Neural cell (in vitro differentiated cells): ENCODE measurements around the gene ZNF358. TPM values are rescaled to one million over a fixed set of nuclear protein-coding genes. Genes with fewer than 3 reads are reported as not detected.

ENCODE experiments used
- H2AFZ ChIP-seq: fragments of 200-600, 300-800 bp; sonication (generic), shearing (Covaris generic); 2 replicates; pipeline ENCODE4 v1.6.0; 2014; ENCODE audit warnings: low read depth, mild to moderate bottlenecking, antibody characterized with exemption, low read length, moderate library complexity
- H3F3A ChIP-seq: fragments of 200-600 bp; shearing (Covaris generic); 2 replicates; pipeline ENCODE4 v1.6.1; 2016; ENCODE audit warnings: mild to moderate bottlenecking, moderate library complexity, mixed read lengths, antibody characterized with exemption, low read length; ENCODE audit not compliant: insufficient read depth, poor library complexity, severe bottlenecking
- H3K27ac ChIP-seq: fragments of 200-600, 300-800 bp; sonication (generic), shearing (Covaris generic); 2 replicates; pipeline ENCODE4 v1.5.1; 2014; ENCODE audit warnings: mild to moderate bottlenecking, low read length, moderate library complexity
- H3K27me3 ChIP-seq: fragments of 300-800, 200-600 bp; sonication (generic), shearing (Covaris generic); 2 replicates; pipeline ENCODE4 v1.6.0; 2014; ENCODE audit warnings: mild to moderate bottlenecking, low read depth, low read length, moderate library complexity; ENCODE audit not compliant: insufficient read depth
- H3K36me3 ChIP-seq: fragments of 300-800, 200-600 bp; sonication (generic), shearing (Covaris generic); 2 replicates; pipeline ENCODE4 v1.5.1; 2014; ENCODE audit warnings: mild to moderate bottlenecking, antibody characterized with exemption, low read length, moderate library complexity; ENCODE audit not compliant: insufficient read depth
- H3K4me2 ChIP-seq: fragments of 300-800, 200-600 bp; sonication (generic), shearing (Covaris generic); 2 replicates; pipeline ENCODE4 v1.6.0; 2014; ENCODE audit warnings: mild to moderate bottlenecking, low read length
- H3K4me3 ChIP-seq: fragments of 300-800, 200-600 bp; sonication (generic), shearing (Covaris generic); 2 replicates; pipeline ENCODE4 v1.5.1; 2014; ENCODE audit warnings: mild to moderate bottlenecking, low read length, moderate library complexity
- H3K79me2 ChIP-seq: fragments of 200-600 bp; shearing (Covaris generic); replicated peaks from 2 replicates; pipeline ENCODE4 v1.6.0; 2014; ENCODE audit warnings: mild to moderate bottlenecking, low read length, moderate library complexity; ENCODE audit not compliant: insufficient read depth
- H3K9ac ChIP-seq: fragments of 300-800, 200-600 bp; sonication (generic), shearing (Covaris generic); 2 replicates; pipeline ENCODE4 v1.6.1; 2016; ENCODE audit warnings: mild to moderate bottlenecking, low read length, mixed read lengths
- H3K9me2 ChIP-seq: fragments of 200-600 bp; shearing (Covaris generic); 2 replicates; pipeline ENCODE4 v1.6.1; 2016; ENCODE audit warnings: mild to moderate bottlenecking, low read length, mixed read lengths; ENCODE audit not compliant: insufficient read depth
- H3K9me3 ChIP-seq: fragments of 200-600, 300-800 bp; sonication (generic), shearing (Covaris generic); 2 replicates; pipeline ENCODE4 v1.6.1; 2016; ENCODE audit warnings: mild to moderate bottlenecking, mixed run types, low read length, moderate library complexity, mixed read lengths
- H4K20me1 ChIP-seq: fragments of 200-600 bp; shearing (Covaris generic); 2 replicates; pipeline ENCODE4 v1.6.1; 2016; ENCODE audit warnings: mild to moderate bottlenecking, mixed run types; ENCODE audit not compliant: insufficient read depth
- EP300 ChIP-seq: fragments of 450-650 bp; conservative IDR thresholded peaks from 2 replicates; pipeline ENCODE4 v1.6.1; 2014; ENCODE audit warnings: antibody characterized with exemption, mild to moderate bottlenecking, moderate library complexity; ENCODE audit not compliant: poor library complexity, severe bottlenecking
- EZH2 ChIP-seq: fragments of 200-600, 300-800 bp; shearing (Covaris generic), sonication (generic); IDR thresholded peaks from 2 replicates; pipeline ENCODE4 v1.6.1; 2014; ENCODE audit warnings: antibody characterized with exemption, low read length, borderline replicate concordance, mild to moderate bottlenecking; ENCODE audit not compliant: insufficient read depth, poor library complexity, severe bottlenecking
- MXI1 ChIP-seq: fragments of 450-650 bp; conservative IDR thresholded peaks from 2 replicates; pipeline ENCODE4 v1.6.1; 2014; ENCODE audit warnings: antibody characterized with exemption, mild to moderate bottlenecking; ENCODE audit not compliant: poor library complexity, severe bottlenecking
- POLR2AphosphoS5 ChIP-seq: IDR thresholded peaks from 2 replicates; pipeline ENCODE4 v1.6.1; 2012
- RAD21 ChIP-seq: fragments of 450-650 bp; conservative IDR thresholded peaks from 2 replicates; pipeline ENCODE4 v1.6.1; 2014; ENCODE audit warnings: antibody characterized with exemption, mild to moderate bottlenecking, moderate library complexity
- SMC3 ChIP-seq: fragments of 450-650 bp; conservative IDR thresholded peaks from 2 replicates; pipeline ENCODE4 v1.6.1; 2014; ENCODE audit warnings: antibody characterized with exemption, mild to moderate bottlenecking, moderate library complexity; ENCODE audit not compliant: poor library complexity
- TAF1 ChIP-seq: IDR thresholded peaks from 2 replicates; pipeline ENCODE4 v1.6.1; 2012; ENCODE audit warnings: low read depth
- polyA plus RNA-seq: library from polyadenylated mRNA; depleted of rRNA; stranded (reverse); fragments of >200 nt; gene quantifications from 2 replicates; pipeline ENCODE4 v1.2.3, GENCODE V29; 2014
- TF ChIP-seq, protein P1 (sequence below): IDR thresholded peaks from 2 replicates; pipeline ENCODE4 v1.6.1; 2012; ENCODE audit warnings: borderline replicate concordance
- TF ChIP-seq, protein P2 (sequence below): fragments of 450-650 bp; IDR thresholded peaks from 2 replicates; pipeline ENCODE4 v1.5.1; 2014; ENCODE audit warnings: antibody characterized with exemption, mild to moderate bottlenecking, moderate library complexity; ENCODE audit not compliant: poor library complexity, severe bottlenecking

The ZNF358 gene
- polyA plus RNA-seq, 1 donor from 2014 or later: 22.0 TPM

DNA sequence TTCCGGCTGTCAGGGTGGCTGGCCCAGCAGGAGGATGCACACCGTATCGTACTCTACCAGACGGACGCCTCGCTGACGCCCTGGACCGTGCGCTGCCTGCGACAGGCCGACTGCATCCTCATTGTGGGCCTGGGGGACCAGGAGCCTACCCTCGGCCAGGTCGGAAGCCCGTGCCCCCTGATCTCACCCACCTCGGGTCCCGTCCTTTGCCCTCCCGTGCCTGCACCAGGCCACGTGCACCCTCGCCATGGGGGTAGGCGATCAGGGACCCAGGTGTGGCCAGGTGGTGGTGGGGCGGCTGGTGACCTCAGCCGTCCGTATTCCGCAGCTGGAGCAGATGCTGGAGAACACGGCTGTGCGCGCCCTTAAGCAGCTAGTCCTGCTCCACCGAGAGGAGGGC, 38.7 kb downstream of the ZNF358 start:
- no peak overlapping the region for H2AFZ ChIP-seq
- H3K9me2 ChIP-seq: no peaks in the 10 kb centered on the region
- H3K4me3 ChIP-seq: no peak overlapping the region
- no peaks in the 10 kb centered on the region for H3K27me3 ChIP-seq
- H3K27ac ChIP-seq: no peak overlapping the region
- TF ChIP-seq MXI1: no peak
- TF ChIP-seq RAD21: no peak
- TF ChIP-seq TAF1: no peak
- TF ChIP-seq, protein P1, sequence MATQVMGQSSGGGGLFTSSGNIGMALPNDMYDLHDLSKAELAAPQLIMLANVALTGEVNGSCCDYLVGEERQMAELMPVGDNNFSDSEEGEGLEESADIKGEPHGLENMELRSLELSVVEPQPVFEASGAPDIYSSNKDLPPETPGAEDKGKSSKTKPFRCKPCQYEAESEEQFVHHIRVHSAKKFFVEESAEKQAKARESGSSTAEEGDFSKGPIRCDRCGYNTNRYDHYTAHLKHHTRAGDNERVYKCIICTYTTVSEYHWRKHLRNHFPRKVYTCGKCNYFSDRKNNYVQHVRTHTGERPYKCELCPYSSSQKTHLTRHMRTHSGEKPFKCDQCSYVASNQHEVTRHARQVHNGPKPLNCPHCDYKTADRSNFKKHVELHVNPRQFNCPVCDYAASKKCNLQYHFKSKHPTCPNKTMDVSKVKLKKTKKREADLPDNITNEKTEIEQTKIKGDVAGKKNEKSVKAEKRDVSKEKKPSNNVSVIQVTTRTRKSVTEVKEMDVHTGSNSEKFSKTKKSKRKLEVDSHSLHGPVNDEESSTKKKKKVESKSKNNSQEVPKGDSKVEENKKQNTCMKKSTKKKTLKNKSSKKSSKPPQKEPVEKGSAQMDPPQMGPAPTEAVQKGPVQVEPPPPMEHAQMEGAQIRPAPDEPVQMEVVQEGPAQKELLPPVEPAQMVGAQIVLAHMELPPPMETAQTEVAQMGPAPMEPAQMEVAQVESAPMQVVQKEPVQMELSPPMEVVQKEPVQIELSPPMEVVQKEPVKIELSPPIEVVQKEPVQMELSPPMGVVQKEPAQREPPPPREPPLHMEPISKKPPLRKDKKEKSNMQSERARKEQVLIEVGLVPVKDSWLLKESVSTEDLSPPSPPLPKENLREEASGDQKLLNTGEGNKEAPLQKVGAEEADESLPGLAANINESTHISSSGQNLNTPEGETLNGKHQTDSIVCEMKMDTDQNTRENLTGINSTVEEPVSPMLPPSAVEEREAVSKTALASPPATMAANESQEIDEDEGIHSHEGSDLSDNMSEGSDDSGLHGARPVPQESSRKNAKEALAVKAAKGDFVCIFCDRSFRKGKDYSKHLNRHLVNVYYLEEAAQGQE: no peak
- no peak for TF ChIP-seq EP300
- no peak for TF ChIP-seq POLR2AphosphoS5
- TF ChIP-seq EZH2: no peak
- TF ChIP-seq, protein P2, sequence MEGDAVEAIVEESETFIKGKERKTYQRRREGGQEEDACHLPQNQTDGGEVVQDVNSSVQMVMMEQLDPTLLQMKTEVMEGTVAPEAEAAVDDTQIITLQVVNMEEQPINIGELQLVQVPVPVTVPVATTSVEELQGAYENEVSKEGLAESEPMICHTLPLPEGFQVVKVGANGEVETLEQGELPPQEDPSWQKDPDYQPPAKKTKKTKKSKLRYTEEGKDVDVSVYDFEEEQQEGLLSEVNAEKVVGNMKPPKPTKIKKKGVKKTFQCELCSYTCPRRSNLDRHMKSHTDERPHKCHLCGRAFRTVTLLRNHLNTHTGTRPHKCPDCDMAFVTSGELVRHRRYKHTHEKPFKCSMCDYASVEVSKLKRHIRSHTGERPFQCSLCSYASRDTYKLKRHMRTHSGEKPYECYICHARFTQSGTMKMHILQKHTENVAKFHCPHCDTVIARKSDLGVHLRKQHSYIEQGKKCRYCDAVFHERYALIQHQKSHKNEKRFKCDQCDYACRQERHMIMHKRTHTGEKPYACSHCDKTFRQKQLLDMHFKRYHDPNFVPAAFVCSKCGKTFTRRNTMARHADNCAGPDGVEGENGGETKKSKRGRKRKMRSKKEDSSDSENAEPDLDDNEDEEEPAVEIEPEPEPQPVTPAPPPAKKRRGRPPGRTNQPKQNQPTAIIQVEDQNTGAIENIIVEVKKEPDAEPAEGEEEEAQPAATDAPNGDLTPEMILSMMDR: no peak
- no peak for TF ChIP-seq SMC3
- H3K79me2 ChIP-seq: no peaks in the 10 kb centered on the region
- H4K20me1 ChIP-seq: no peaks in the 10 kb centered on the region
- H3F3A ChIP-seq: no peaks in the 10 kb centered on the region
- no peaks in the 10 kb centered on the region for H3K9me3 ChIP-seq
- H3K36me3 ChIP-seq: peaks cover 6% of the 10 kb centered on the region
- no peak overlapping the region for H3K9ac ChIP-seq
- H3K4me2 ChIP-seq: no peak overlapping the region

DNA sequence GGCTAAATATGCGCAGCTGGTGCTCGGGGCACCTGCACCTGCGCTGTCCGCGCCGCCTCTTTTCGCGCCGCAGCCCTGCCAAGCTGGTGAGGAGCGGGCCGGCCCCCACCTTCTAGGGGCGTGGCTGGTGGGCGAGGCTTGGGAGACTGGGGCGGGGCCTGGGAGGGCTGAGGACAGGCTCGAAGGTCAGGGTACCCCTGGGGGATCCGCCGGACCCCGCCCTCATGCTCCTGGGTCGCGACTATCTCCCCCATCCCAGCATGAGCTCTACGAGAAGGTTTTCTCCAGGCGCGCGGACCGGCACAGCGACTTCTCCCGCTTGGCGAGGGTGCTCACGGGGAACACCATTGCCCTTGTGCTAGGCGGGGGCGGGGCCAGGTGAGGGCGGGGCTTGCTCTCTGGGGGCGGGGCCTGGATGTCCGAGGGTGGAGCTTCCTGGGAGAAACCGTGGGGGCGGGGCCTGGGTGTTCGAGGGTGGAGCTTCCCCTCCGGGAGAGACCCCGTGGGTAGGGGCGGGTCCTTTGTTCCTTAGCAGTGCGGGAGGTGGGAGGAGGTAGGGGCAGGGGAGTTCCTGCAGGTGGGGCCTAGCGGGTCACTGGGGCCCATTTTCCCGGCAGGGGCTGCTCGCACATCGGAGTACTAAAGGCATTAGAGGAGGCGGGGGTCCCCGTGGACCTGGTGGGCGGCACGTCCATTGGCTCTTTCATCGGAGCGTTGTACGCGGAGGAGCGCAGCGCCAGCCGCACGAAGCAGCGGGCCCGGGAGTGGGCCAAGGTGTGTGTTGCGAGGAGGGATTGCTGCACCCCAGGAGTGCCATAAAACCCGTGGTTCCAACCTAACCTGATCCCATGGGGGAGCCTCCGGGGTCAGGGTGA, 39.3 kb downstream of the ZNF358 start:
- no peak for TF ChIP-seq SMC3
- no peak for TF ChIP-seq RAD21
- no peak for TF ChIP-seq TAF1
- TF ChIP-seq POLR2AphosphoS5: no peak
- no peak for TF ChIP-seq MXI1
- TF ChIP-seq, protein P2: no peak
- no peak for TF ChIP-seq EP300
- no peak for TF ChIP-seq EZH2
- TF ChIP-seq, protein P1: no peak
- Histone ChIP-seq H3K36me3 (peaks cover 6% of the 10 kb centered on the region), H3K27ac (no peak overlapping the region), H3K9me2 (no peaks in the 10 kb centered on the region), H3K9me3 (no peaks in the 10 kb centered on the region), H3K79me2 (no peaks in the 10 kb centered on the region), H3K4me3 (no peak overlapping the region), H3K4me2 (no peak overlapping the region), H2AFZ (no peak overlapping the region), H4K20me1 (no peaks in the 10 kb centered on the region), H3F3A (no peaks in the 10 kb centered on the region), H3K27me3 (no peaks in the 10 kb centered on the region), H3K9ac (no peak overlapping the region)
